Chondrocyte (in vitro differentiated cells): ENCODE data around the gene GAS7. TPM values are rescaled to one million over a fixed set of nuclear protein-coding genes. Genes with fewer than 3 reads are reported as not detected.

ENCODE experiments used
- DNase-seq: peaks from one replicate; pipeline ENCODE4 v3.0.0; 2021; ENCODE audit warnings: mixed read lengths, low spot score
- H3K27ac Mint-ChIP-seq: one replicate; pipeline ENCODE4 v1.8.0; 2021; ENCODE audit warnings: mild to moderate bottlenecking, moderate library complexity, mixed read lengths; ENCODE audit not compliant: unreplicated experiment
- H3K27me3 Mint-ChIP-seq: 2 replicates; pipeline ENCODE4 v1.8.0; 2021; ENCODE audit warnings: low read depth, mixed read lengths
- H3K36me3 Mint-ChIP-seq: 2 replicates; pipeline ENCODE4 v1.8.0; 2021; ENCODE audit warnings: low read depth, mixed read lengths
- H3K4me1 Mint-ChIP-seq: 2 replicates; pipeline ENCODE4 v1.8.0; 2021; ENCODE audit warnings: low read depth, mild to moderate bottlenecking, mixed read lengths
- H3K4me3 Mint-ChIP-seq: one replicate; pipeline ENCODE4 v1.8.0; 2021; ENCODE audit warnings: mild to moderate bottlenecking, moderate library complexity, mixed read lengths; ENCODE audit not compliant: unreplicated experiment
- H3K9me3 Mint-ChIP-seq: 2 replicates; pipeline ENCODE4 v1.8.0; 2021; ENCODE audit warnings: low read depth, mixed read lengths
- CTCF ChIP-seq: fragments of 200-600 bp; sonication (generic); IDR thresholded peaks from 2 replicates; pipeline ENCODE4 v1.5.0; 2021; ENCODE audit warnings: antibody characterized with exemption, mild to moderate bottlenecking, moderate library complexity
- total RNA-seq: library from RNA; stranded (reverse); gene quantifications from 3 replicates; pipeline ENCODE4 v1.2.1, GENCODE V29; 2021

Gene GAS7
- total RNA-seq, 1 donor from 2014 or later = 6.9 TPM

DNA sequence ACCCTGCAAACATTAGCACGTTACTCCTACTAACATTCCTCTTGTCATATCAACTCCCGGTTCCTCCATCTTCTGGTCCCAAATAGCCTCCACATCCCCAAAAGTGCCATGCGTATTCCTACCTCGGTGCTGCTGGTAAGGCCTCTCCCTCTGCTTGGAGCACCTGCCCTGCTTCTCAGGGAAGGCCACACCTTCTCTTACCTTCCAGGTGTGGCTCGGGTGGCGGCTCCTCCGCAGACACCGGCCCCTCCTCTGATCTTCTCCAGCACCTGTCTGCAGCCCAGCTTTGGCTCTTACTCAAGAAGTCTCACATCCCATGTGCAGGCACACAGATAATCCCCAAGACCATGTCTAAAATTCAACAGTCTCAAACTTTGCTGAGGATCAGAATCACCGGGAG lies 92.3 kb downstream of the GAS7 start:
- Mint-ChIP-seq H3K4me1 (peaks cover 22% of the 10 kb centered on the region), H3K4me3 (no peak overlapping the region), H3K27me3 (no peaks in the 10 kb centered on the region), H3K36me3 (no peaks in the 10 kb centered on the region), H3K27ac (peak overlapping the region; percentile 72), H3K9me3 (no peaks in the 10 kb centered on the region)
- no peak for TF ChIP-seq CTCF
- no peak for DNase-seq

- Mint-ChIP-seq H3K27me3 (no peaks in the 10 kb centered on the region), H3K9me3 (no peaks in the 10 kb centered on the region), H3K27ac (peak overlapping the region; percentile 72), H3K4me3 (no peak overlapping the region), H3K4me1 (peaks cover 22% of the 10 kb centered on the region), H3K36me3 (no peaks in the 10 kb centered on the region)
- no peak for DNase-seq
- no peak for TF ChIP-seq CTCF
Measured at GRCh38 chr17:10105513-10106001, 92.8 kb downstream of the GAS7 start.

- H3K27me3 Mint-ChIP-seq = no peaks in the 10 kb centered on the region
- H3K27ac Mint-ChIP-seq = no peak overlapping the region
- no peak for TF ChIP-seq CTCF
- no peaks in the 10 kb centered on the region for H3K9me3 Mint-ChIP-seq
- H3K4me3 Mint-ChIP-seq = no peak overlapping the region
- DNase-seq = no peak
- H3K36me3 Mint-ChIP-seq = no peaks in the 10 kb centered on the region
- peaks cover 25% of the 10 kb centered on the region for H3K4me1 Mint-ChIP-seq
Measured at GRCh38 chr17:10103712-10104111, 94.7 kb downstream of the GAS7 start.

GRCh38 chr17:10102817-10103216 lies 95.6 kb downstream of the GAS7 start:
- DNase-seq = no peak
- peaks cover 22% of the 10 kb centered on the region for H3K4me1 Mint-ChIP-seq
- no peaks in the 10 kb centered on the region for H3K27me3 Mint-ChIP-seq
- H3K27ac Mint-ChIP-seq = no peak overlapping the region
- H3K9me3 Mint-ChIP-seq = no peaks in the 10 kb centered on the region
- TF ChIP-seq CTCF = no peak
- no peaks in the 10 kb centered on the region for H3K36me3 Mint-ChIP-seq
- no peak overlapping the region for H3K4me3 Mint-ChIP-seq

GRCh38 chr17:10099051-10099571 lies 99.3 kb downstream of the GAS7 start:
- Mint-ChIP-seq H3K27ac (no peak overlapping the region), H3K36me3 (no peaks in the 10 kb centered on the region), H3K4me1 (peaks cover 15% of the 10 kb centered on the region), H3K4me3 (no peak overlapping the region), H3K27me3 (no peaks in the 10 kb centered on the region), H3K9me3 (no peaks in the 10 kb centered on the region)
- TF ChIP-seq CTCF = no peak
- no peak for DNase-seq
